HEK293 (cell line): ENCODE results near the gene CDK4.

Experiments
- CTCF ChIP-seq: fragments of 450-650 bp; formaldehyde crosslinking; IDR thresholded peaks from 2 replicates; pipeline ENCODE4 v1.5.1; 2016; ENCODE audit warnings: missing biosample characterization, missing genetic modification characterization
- HIC1 ChIP-seq: fragments of 450-650 bp; formaldehyde crosslinking; IDR thresholded peaks from 2 replicates; pipeline ENCODE4 v1.5.1; 2016; ENCODE audit warnings: missing biosample characterization, missing genetic modification characterization
- HOXA7 ChIP-seq: sonication (generic); formaldehyde crosslinking; IDR thresholded peaks from 2 replicates; pipeline ENCODE4 v1.8.1; 2022; ENCODE audit warnings: missing genetic modification reagents, borderline replicate concordance
- HOXD13 ChIP-seq: sonication (generic); formaldehyde crosslinking; IDR thresholded peaks from 2 replicates; pipeline ENCODE4 v1.8.0; 2022; ENCODE audit warnings: missing genetic modification reagents, borderline replicate concordance
- PRDM6 ChIP-seq: fragments of 450-650 bp; formaldehyde crosslinking; IDR thresholded peaks from 2 replicates; pipeline ENCODE4 v1.5.1; 2017; ENCODE audit warnings: missing biosample characterization, missing genetic modification characterization
- SP7 ChIP-seq: fragments of 450-650 bp; formaldehyde crosslinking; IDR thresholded peaks from 2 replicates; pipeline ENCODE4 v1.5.1; 2016; ENCODE audit warnings: missing biosample characterization, missing genetic modification characterization
- TCF7L2 ChIP-seq: IDR thresholded peaks from 2 replicates; pipeline ENCODE4 v1.6.1; 2011; ENCODE audit warnings: low read depth, mild to moderate bottlenecking, inconsistent platforms, low read length, moderate library complexity, borderline replicate concordance
- WT1 ChIP-seq: fragments of 450-650 bp; formaldehyde crosslinking; IDR thresholded peaks from 2 replicates; pipeline ENCODE4 v1.5.1; 2016; ENCODE audit warnings: missing biosample characterization, missing genetic modification characterization
- YY2 ChIP-seq: fragments of 450-650 bp; formaldehyde crosslinking; IDR thresholded peaks from 2 replicates; pipeline ENCODE4 v1.5.1; 2016; ENCODE audit warnings: missing biosample characterization, missing genetic modification characterization
- ZNF155 ChIP-seq: fragments of 450-650 bp; formaldehyde crosslinking; IDR thresholded peaks from 2 replicates; pipeline ENCODE4 v1.5.1; 2016; ENCODE audit warnings: missing biosample characterization, missing genetic modification characterization
- ZNF19 ChIP-seq: fragments of 450-650 bp; formaldehyde crosslinking; IDR thresholded peaks from 2 replicates; pipeline ENCODE4; 2016; ENCODE audit warnings: missing biosample characterization, missing genetic modification characterization, low read depth
- ZNF23 ChIP-seq: fragments of 450-650 bp; formaldehyde crosslinking; IDR thresholded peaks from 2 replicates; pipeline ENCODE4 v1.5.1; 2016; ENCODE audit warnings: missing biosample characterization, missing genetic modification characterization, borderline replicate concordance
- ZNF239 ChIP-seq: fragments of 450-650 bp; formaldehyde crosslinking; IDR thresholded peaks from 2 replicates; pipeline ENCODE4 v1.5.1; 2016; ENCODE audit warnings: missing biosample characterization, missing genetic modification characterization
- ZNF366 ChIP-seq: fragments of 450-650 bp; formaldehyde crosslinking; conservative IDR thresholded peaks from 2 replicates; pipeline ENCODE4 v1.5.1; 2016; ENCODE audit warnings: missing biosample characterization, missing genetic modification characterization
- ZNF549 ChIP-seq: fragments of 450-650 bp; IDR thresholded peaks from 2 replicates; pipeline ENCODE4 v1.5.1; 2018; ENCODE audit warnings: missing biosample characterization, missing genetic modification characterization, mild to moderate bottlenecking, inconsistent platforms, moderate library complexity
- ZNF555 ChIP-seq: fragments of 450-650 bp; formaldehyde crosslinking; conservative IDR thresholded peaks from 2 replicates; pipeline ENCODE4 v1.5.1; 2017; ENCODE audit warnings: missing biosample characterization, mild to moderate bottlenecking, missing genetic modification characterization, inconsistent platforms
- ZNF596 ChIP-seq: fragments of 450-650 bp; IDR thresholded peaks from 2 replicates; pipeline ENCODE4 v1.5.0; 2018; ENCODE audit warnings: missing biosample characterization, mild to moderate bottlenecking, missing genetic modification characterization, moderate library complexity
- ZNF624 ChIP-seq: fragments of 450-650 bp; formaldehyde crosslinking; IDR thresholded peaks from 2 replicates; pipeline ENCODE4 v1.5.1; 2017; ENCODE audit warnings: missing biosample characterization, missing genetic modification characterization
- ZNF658 ChIP-seq: fragments of 450-650 bp; formaldehyde crosslinking; IDR thresholded peaks from 2 replicates; pipeline ENCODE4; 2016; ENCODE audit warnings: missing biosample characterization, missing genetic modification characterization
- ZNF701 ChIP-seq: fragments of 450-650 bp; formaldehyde crosslinking; IDR thresholded peaks from 2 replicates; pipeline ENCODE4 v1.5.1; 2016; ENCODE audit warnings: missing biosample characterization, missing genetic modification characterization
- ZNF747 ChIP-seq: fragments of 450-650 bp; formaldehyde crosslinking; IDR thresholded peaks from 2 replicates; pipeline ENCODE4 v1.5.1; 2016; ENCODE audit warnings: missing biosample characterization, missing genetic modification characterization
- ZNF776 ChIP-seq: fragments of 450-650 bp; formaldehyde crosslinking; IDR thresholded peaks from 2 replicates; pipeline ENCODE4 v1.5.0; 2017; ENCODE audit warnings: missing biosample characterization, missing genetic modification characterization, borderline replicate concordance
- ZNF777 ChIP-seq: fragments of 450-650 bp; formaldehyde crosslinking; IDR thresholded peaks from 2 replicates; pipeline ENCODE4 v1.5.1; 2017; ENCODE audit warnings: missing biosample characterization, missing genetic modification characterization, borderline replicate concordance
- ZNF792 ChIP-seq: fragments of 450-650 bp; formaldehyde crosslinking; IDR thresholded peaks from 2 replicates; pipeline ENCODE4 v1.5.1; 2016; ENCODE audit warnings: missing biosample characterization, missing genetic modification characterization
- ZNF830 ChIP-seq: fragments of 450-650 bp; IDR thresholded peaks from 2 replicates; pipeline ENCODE4 v1.5.0; 2018; ENCODE audit warnings: missing biosample characterization, missing genetic modification characterization, low read depth, mild to moderate bottlenecking, moderate library complexity
- ZSCAN23 ChIP-seq: fragments of 450-650 bp; formaldehyde crosslinking; IDR thresholded peaks from 2 replicates; pipeline ENCODE4 v1.5.1; 2016; ENCODE audit warnings: missing biosample characterization, missing genetic modification characterization
- ZXDB ChIP-seq: fragments of 450-650 bp; formaldehyde crosslinking; IDR thresholded peaks from 2 replicates; pipeline ENCODE4 v1.5.1; 2016; ENCODE audit warnings: missing biosample characterization, missing genetic modification characterization
- TF ChIP-seq, protein P1 (sequence below): fragments of 450-650 bp; formaldehyde crosslinking; IDR thresholded peaks from 2 replicates; pipeline ENCODE4 v1.5.1; 2016; ENCODE audit warnings: missing biosample characterization, missing genetic modification characterization, borderline replicate concordance

Gene CDK4

GRCh38 chr12:57771873-57772428, 19.8 kb upstream of the CDK4 start, which contains the start of gene METTL1 (continued):
- TF ChIP-seq HIC1 (tag by site-specific recombination) (peak; percentile 70; the same call in 1 of the 2 replicates), ZNF776 (tag by site-specific recombination) (no peak), WT1 (tag by site-specific recombination) (peak; percentile 95), ZNF624 (no peak), ZSCAN23 (no peak), YY2 (tag by site-specific recombination) (peak; percentile 94), ZNF19 (tag by site-specific recombination) (no peak), TCF7L2 (no peak), ZNF155 (no peak), HOXA7 (no peak), ZNF555 (no peak), ZNF23 (no peak), ZNF747 (tag by site-specific recombination) (no peak), ZNF366 (tag by site-specific recombination) (peak; percentile 52; the same call in 1 of the 2 replicates), CTCF (peak; percentile 66; the same call in 1 of the 2 replicates), ZNF549 (no peak), ZXDB (tag by site-specific recombination) (peak; percentile 100), HOXD13 (CRISPR knock-in tag) (no peak), SP7 (peak; percentile 93), ZNF830 (tag by site-specific recombination) (no peak), ZNF596 (no peak), ZNF701 (tag by site-specific recombination) (no peak), ZNF658 (tag by site-specific recombination) (no peak), ZNF239 (no peak), PRDM6 (tag by site-specific recombination) (no peak), ZNF792 (tag by site-specific recombination) (no peak), ZNF777 (tag by site-specific recombination) (no peak)
- TF ChIP-seq, protein P1, sequence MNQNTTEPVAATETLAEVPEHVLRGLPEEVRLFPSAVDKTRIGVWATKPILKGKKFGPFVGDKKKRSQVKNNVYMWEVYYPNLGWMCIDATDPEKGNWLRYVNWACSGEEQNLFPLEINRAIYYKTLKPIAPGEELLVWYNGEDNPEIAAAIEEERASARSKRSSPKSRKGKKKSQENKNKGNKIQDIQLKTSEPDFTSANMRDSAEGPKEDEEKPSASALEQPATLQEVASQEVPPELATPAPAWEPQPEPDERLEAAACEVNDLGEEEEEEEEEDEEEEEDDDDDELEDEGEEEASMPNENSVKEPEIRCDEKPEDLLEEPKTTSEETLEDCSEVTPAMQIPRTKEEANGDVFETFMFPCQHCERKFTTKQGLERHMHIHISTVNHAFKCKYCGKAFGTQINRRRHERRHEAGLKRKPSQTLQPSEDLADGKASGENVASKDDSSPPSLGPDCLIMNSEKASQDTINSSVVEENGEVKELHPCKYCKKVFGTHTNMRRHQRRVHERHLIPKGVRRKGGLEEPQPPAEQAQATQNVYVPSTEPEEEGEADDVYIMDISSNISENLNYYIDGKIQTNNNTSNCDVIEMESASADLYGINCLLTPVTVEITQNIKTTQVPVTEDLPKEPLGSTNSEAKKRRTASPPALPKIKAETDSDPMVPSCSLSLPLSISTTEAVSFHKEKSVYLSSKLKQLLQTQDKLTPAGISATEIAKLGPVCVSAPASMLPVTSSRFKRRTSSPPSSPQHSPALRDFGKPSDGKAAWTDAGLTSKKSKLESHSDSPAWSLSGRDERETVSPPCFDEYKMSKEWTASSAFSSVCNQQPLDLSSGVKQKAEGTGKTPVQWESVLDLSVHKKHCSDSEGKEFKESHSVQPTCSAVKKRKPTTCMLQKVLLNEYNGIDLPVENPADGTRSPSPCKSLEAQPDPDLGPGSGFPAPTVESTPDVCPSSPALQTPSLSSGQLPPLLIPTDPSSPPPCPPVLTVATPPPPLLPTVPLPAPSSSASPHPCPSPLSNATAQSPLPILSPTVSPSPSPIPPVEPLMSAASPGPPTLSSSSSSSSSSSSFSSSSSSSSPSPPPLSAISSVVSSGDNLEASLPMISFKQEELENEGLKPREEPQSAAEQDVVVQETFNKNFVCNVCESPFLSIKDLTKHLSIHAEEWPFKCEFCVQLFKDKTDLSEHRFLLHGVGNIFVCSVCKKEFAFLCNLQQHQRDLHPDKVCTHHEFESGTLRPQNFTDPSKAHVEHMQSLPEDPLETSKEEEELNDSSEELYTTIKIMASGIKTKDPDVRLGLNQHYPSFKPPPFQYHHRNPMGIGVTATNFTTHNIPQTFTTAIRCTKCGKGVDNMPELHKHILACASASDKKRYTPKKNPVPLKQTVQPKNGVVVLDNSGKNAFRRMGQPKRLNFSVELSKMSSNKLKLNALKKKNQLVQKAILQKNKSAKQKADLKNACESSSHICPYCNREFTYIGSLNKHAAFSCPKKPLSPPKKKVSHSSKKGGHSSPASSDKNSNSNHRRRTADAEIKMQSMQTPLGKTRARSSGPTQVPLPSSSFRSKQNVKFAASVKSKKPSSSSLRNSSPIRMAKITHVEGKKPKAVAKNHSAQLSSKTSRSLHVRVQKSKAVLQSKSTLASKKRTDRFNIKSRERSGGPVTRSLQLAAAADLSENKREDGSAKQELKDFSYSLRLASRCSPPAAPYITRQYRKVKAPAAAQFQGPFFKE (tag by site-specific recombination), result no peak
